ENCODE data around the gene RIMS1. TPM values are rescaled to one million over a fixed set of nuclear protein-coding genes. Genes with fewer than 3 reads are reported as not detected.

Gene RIMS1
- total and polyA plus RNA-seq, 2 donors (not counting 1 experiment from before 2014, with no cell fraction given), result not detected

DNA sequence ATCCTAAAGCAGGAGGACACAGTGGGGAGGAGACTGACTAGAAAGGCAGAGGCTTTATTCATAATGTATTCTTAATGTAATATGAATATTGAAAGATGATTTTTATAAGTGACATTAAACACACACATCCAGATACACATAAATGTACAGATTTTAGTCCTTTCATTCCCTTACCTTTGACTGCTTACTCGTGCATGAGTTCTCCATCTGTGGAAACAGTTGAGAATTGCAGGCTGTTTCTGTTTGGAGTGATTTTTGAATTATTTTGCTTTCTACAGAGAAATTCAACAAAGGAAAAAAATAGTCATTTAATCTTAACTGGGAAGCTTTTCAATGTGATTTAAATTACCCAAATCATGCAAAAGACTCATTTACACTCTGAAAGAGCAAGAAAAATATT lies 136.5 kb downstream of the RIMS1 start:
- ChIA-PET POLR2A (no interaction called here), CTCF (no interaction called here)
- no peak overlapping the region for H3K27ac Mint-ChIP-seq
- Histone ChIP-seq H3K36me3 (replicated peaks in 1 of 2; ENCODE audit: control extremely low read depth in 1 of 2, control insufficient read depth in 1 of 2, extremely low read depth in 1 of 2, insufficient read depth in 2 of 2, low read length in 1 of 2) (no peaks in the 10 kb centered on the region), H4K20me1 (ENCODE audit: control insufficient read depth, insufficient read depth, low read length, poor library complexity, severe bottlenecking) (no peaks in the 10 kb centered on the region), H3K27me3 (replicated peaks in 1 of 4; ENCODE audit: control extremely low read depth in 1 of 4, control insufficient read depth in 3 of 4, insufficient read depth in 4 of 4, low read length in 3 of 4) (no peaks in the 10 kb centered on the region), H3K27ac (ENCODE audit: low read length in 2 of 2) (no peak overlapping the region), H3K4me2 (replicated peaks; ENCODE audit: low read depth, low read length, poor library complexity, severe bottlenecking) (no peak overlapping the region), H3K9me3 (ENCODE audit: control extremely low read depth in 1 of 3, control insufficient read depth in 2 of 3, insufficient read depth in 1 of 3, low read length in 2 of 3) (no peaks in the 10 kb centered on the region), H2AFZ (ENCODE audit: insufficient read depth, low read depth, low read length, poor library complexity, severe bottlenecking) (no peak overlapping the region), H3K9ac (ENCODE audit: low read length) (no peak overlapping the region), H3K4me1 (ENCODE audit: control insufficient read depth in 2 of 2, insufficient read depth in 2 of 2, low read length in 2 of 2) (no peaks in the 10 kb centered on the region), H3K4me3 (ENCODE audit: control extremely low read depth in 1 of 5, extremely low read depth in 1 of 5, insufficient read depth in 1 of 5, low read depth in 2 of 5, low read length in 4 of 5) (no peak overlapping the region), H3K79me2 (ENCODE audit: control insufficient read depth, insufficient read depth, low read length) (no peaks in the 10 kb centered on the region)
- ATAC-seq (ENCODE audit: low read depth) (no peak), DNase-seq (no peak)
- no peaks in the 10 kb centered on the region for H3K27me3 Mint-ChIP-seq
- H3K4me1 Mint-ChIP-seq, result no peaks in the 10 kb centered on the region
- H3K4me3 Mint-ChIP-seq, result no peak overlapping the region
- TF ChIP-seq, protein P1, sequence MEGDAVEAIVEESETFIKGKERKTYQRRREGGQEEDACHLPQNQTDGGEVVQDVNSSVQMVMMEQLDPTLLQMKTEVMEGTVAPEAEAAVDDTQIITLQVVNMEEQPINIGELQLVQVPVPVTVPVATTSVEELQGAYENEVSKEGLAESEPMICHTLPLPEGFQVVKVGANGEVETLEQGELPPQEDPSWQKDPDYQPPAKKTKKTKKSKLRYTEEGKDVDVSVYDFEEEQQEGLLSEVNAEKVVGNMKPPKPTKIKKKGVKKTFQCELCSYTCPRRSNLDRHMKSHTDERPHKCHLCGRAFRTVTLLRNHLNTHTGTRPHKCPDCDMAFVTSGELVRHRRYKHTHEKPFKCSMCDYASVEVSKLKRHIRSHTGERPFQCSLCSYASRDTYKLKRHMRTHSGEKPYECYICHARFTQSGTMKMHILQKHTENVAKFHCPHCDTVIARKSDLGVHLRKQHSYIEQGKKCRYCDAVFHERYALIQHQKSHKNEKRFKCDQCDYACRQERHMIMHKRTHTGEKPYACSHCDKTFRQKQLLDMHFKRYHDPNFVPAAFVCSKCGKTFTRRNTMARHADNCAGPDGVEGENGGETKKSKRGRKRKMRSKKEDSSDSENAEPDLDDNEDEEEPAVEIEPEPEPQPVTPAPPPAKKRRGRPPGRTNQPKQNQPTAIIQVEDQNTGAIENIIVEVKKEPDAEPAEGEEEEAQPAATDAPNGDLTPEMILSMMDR (IDR thresholded peaks at IDR 0.05), result no peak
- TF ChIP-seq EZH2 (IDR thresholded peaks at IDR 0.05; ENCODE audit: borderline replicate concordance, insufficient read depth, low read depth, low read length, poor library complexity, severe bottlenecking), result no peak
- no CpG with 5 or more reads among the region's 1 CpG for WGBS (ENCODE audit: insufficient coverage)
- H3K9me3 Mint-ChIP-seq (ENCODE audit: insufficient read depth), result no peaks in the 10 kb centered on the region
- intact Hi-C loops (cut with micrococcal nuclease), result no loop called here

- no peak for DNase-seq
- no peak overlapping the region for H2AFZ ChIP-seq (ENCODE audit: insufficient read depth, low read depth, low read length, poor library complexity, severe bottlenecking)
- intact Hi-C loops (cut with micrococcal nuclease), result no loop called here
- TF ChIP-seq EZH2 (IDR thresholded peaks at IDR 0.05; ENCODE audit: borderline replicate concordance, insufficient read depth, low read depth, low read length, poor library complexity, severe bottlenecking), result no peak
- TF ChIP-seq, protein P1 (IDR thresholded peaks at IDR 0.05), result no peak
- no peaks in the 10 kb centered on the region for H3K9me3 Mint-ChIP-seq (ENCODE audit: insufficient read depth)
- no peak overlapping the region for H3K4me2 ChIP-seq (replicated peaks; ENCODE audit: low read depth, low read length, poor library complexity, severe bottlenecking)
- no peaks in the 10 kb centered on the region for H3K4me1 Mint-ChIP-seq
- no peaks in the 10 kb centered on the region for H4K20me1 ChIP-seq (ENCODE audit: control insufficient read depth, insufficient read depth, low read length, poor library complexity, severe bottlenecking)
- CTCF ChIA-PET, result no interaction called here
- no peak overlapping the region for H3K9ac ChIP-seq (ENCODE audit: low read length)
- H3K4me1 ChIP-seq (ENCODE audit: control insufficient read depth in 2 of 2, insufficient read depth in 2 of 2, low read length in 2 of 2), result no peaks in the 10 kb centered on the region
- H3K79me2 ChIP-seq (ENCODE audit: control insufficient read depth, insufficient read depth, low read length), result no peaks in the 10 kb centered on the region
- no peaks in the 10 kb centered on the region for H3K27me3 Mint-ChIP-seq
- no peaks in the 10 kb centered on the region for H3K27me3 ChIP-seq (replicated peaks in 1 of 4; ENCODE audit: control extremely low read depth in 1 of 4, control insufficient read depth in 3 of 4, insufficient read depth in 4 of 4, low read length in 3 of 4)
- H3K27ac Mint-ChIP-seq, result no peak overlapping the region
- no peak overlapping the region for H3K4me3 ChIP-seq (ENCODE audit: control extremely low read depth in 1 of 5, extremely low read depth in 1 of 5, insufficient read depth in 1 of 5, low read depth in 2 of 5, low read length in 4 of 5)
- no CpG with 5 or more reads among the region's 2 CpGs for WGBS (ENCODE audit: insufficient coverage)
- ATAC-seq (ENCODE audit: low read depth), result no peak
- H3K9me3 ChIP-seq (ENCODE audit: control extremely low read depth in 1 of 3, control insufficient read depth in 2 of 3, insufficient read depth in 1 of 3, low read length in 2 of 3), result no peaks in the 10 kb centered on the region
- H3K36me3 ChIP-seq (replicated peaks in 1 of 2; ENCODE audit: control extremely low read depth in 1 of 2, control insufficient read depth in 1 of 2, extremely low read depth in 1 of 2, insufficient read depth in 2 of 2, low read length in 1 of 2), result no peaks in the 10 kb centered on the region
- H3K4me3 Mint-ChIP-seq, result no peak overlapping the region
- POLR2A ChIA-PET, result no interaction called here
- no peak overlapping the region for H3K27ac ChIP-seq (ENCODE audit: low read length in 2 of 2)
Measured at GRCh38 chr6:72031471-72031870, 145.1 kb downstream of the RIMS1 start.

Data from B cell (primary cell).